PC-9 (cell line): Measurements from ENCODE around the gene IRX5. TPM values are rescaled to one million over a fixed set of nuclear protein-coding genes. Genes with fewer than 3 reads are reported as not detected.

Experiments
- BruUV-seq: library from RNA; stranded (reverse); fragments of 400-500 nt; replicated peaks from 2 replicates; lab custom pipeline; 2021; lab: Mats Ljungman, UMichigan
- CTCF ChIA-PET: fragments of 300-600 bp; sonication (Branson Sonifier 250); formaldehyde crosslinking; loops from one replicate; lab custom pipeline; 2022; ENCODE audit warnings: antibody characterized with exemption; lab: Charles Lee
- POLR2A ChIA-PET: fragments of 300-600 bp; sonication (Branson Sonifier 250); formaldehyde crosslinking; loops from one replicate; lab custom pipeline; 2022; ENCODE audit warnings: antibody characterized with exemption; ENCODE audit not compliant: unreplicated experiment; lab: Charles Lee
- DNase-seq, 2 experiments: peaks; one replicate each; pipeline versions ENCODE4 v3.0.0 to v3.0.0-alpha.2; 2015 to 2022; ENCODE audit warnings: mixed read lengths in 1 of 2
- H2AFZ ChIP-seq: fragments of 200-600 bp; sonication (generic); 2 replicates; pipeline ENCODE4 v1.8.1; 2017; ENCODE audit warnings: antibody characterized with exemption
- H3F3A ChIP-seq: fragments of 200-600 bp; sonication (generic); 2 replicates; pipeline ENCODE4 v1.8.1; 2017; ENCODE audit warnings: antibody characterized with exemption, mild to moderate bottlenecking, low read depth; ENCODE audit not compliant: insufficient read depth
- H3K27ac ChIP-seq: fragments of 200-600 bp; sonication (generic); 2 replicates; pipeline ENCODE4 v1.6.1; 2016; ENCODE audit warnings: mixed run types
- H3K27me3 ChIP-seq: fragments of 200-600 bp; sonication (generic); 2 replicates; pipeline ENCODE4 v1.6.1; 2016; ENCODE audit warnings: low read depth, mixed run types; ENCODE audit not compliant: insufficient read depth
- H3K36me3 ChIP-seq: fragments of 200-600 bp; sonication (generic); 2 replicates; pipeline ENCODE4 v1.6.1; 2016; ENCODE audit warnings: low read depth, mixed run types
- H3K4me1 ChIP-seq: fragments of 200-600 bp; sonication (generic); replicated peaks from 2 replicates; pipeline ENCODE4 v1.6.1; 2016; ENCODE audit warnings: mixed run types; ENCODE audit not compliant: insufficient read depth
- H3K4me2 ChIP-seq: fragments of 200-600 bp; sonication (generic); 2 replicates; pipeline ENCODE4 v1.6.1; 2017; ENCODE audit warnings: mixed run types
- H3K4me3 ChIP-seq: fragments of 200-600 bp; sonication (generic); 2 replicates; pipeline ENCODE4 v1.6.1; 2016; ENCODE audit warnings: mixed run types
- H3K79me2 ChIP-seq: fragments of 200-600 bp; sonication (generic); 2 replicates; pipeline ENCODE4 v1.6.1; 2017; ENCODE audit warnings: low read depth, mixed run types
- H3K9me2 ChIP-seq: fragments of 200-600 bp; sonication (generic); 2 replicates; pipeline ENCODE4 v1.8.1; 2017; ENCODE audit warnings: mild to moderate bottlenecking; ENCODE audit not compliant: insufficient read depth
- H3K9me3 ChIP-seq: fragments of 200-600 bp; sonication (generic); 2 replicates; pipeline ENCODE4 v1.8.1; 2016; ENCODE audit warnings: low read depth; ENCODE audit not compliant: insufficient read depth
- H4K20me1 ChIP-seq: fragments of 200-600 bp; sonication (generic); 2 replicates; pipeline ENCODE4 v1.8.1; 2017; ENCODE audit not compliant: insufficient read depth
- EZH2 ChIP-seq: fragments of 200-600 bp; sonication (generic); IDR thresholded peaks from 2 replicates; pipeline ENCODE4 v1.8.0; 2017; ENCODE audit warnings: antibody characterized with exemption, low read depth
- intact Hi-C: fragments of 100-400 bp; cut with micrococcal nuclease; formaldehyde crosslinking; loops from one replicate; pipeline ENCODE4 v1.10.0; 2022; ENCODE audit not compliant: unreplicated experiment
- total RNA-seq: library from RNA; stranded (reverse); gene quantifications from 2 replicates; pipeline ENCODE4 v1.2.3, GENCODE V29; 2021
- TF ChIP-seq, protein P1 (sequence below): fragments of 200-600 bp; sonication (generic); conservative IDR thresholded peaks from 2 replicates; pipeline ENCODE4 v1.6.1; 2017; ENCODE audit warnings: mixed run types, antibody characterized with exemption, mild to moderate bottlenecking, moderate library complexity

The IRX5 gene
- total RNA-seq, 1 experiment from 2014 or later = not detected

GRCh38 chr16:54939029-54939346, 8.3 kb downstream of the IRX5 start:
- CTCF ChIA-PET = no interaction called here
- intact Hi-C loops = no loop called here
- no peak for TF ChIP-seq EZH2
- TF ChIP-seq, protein P1, sequence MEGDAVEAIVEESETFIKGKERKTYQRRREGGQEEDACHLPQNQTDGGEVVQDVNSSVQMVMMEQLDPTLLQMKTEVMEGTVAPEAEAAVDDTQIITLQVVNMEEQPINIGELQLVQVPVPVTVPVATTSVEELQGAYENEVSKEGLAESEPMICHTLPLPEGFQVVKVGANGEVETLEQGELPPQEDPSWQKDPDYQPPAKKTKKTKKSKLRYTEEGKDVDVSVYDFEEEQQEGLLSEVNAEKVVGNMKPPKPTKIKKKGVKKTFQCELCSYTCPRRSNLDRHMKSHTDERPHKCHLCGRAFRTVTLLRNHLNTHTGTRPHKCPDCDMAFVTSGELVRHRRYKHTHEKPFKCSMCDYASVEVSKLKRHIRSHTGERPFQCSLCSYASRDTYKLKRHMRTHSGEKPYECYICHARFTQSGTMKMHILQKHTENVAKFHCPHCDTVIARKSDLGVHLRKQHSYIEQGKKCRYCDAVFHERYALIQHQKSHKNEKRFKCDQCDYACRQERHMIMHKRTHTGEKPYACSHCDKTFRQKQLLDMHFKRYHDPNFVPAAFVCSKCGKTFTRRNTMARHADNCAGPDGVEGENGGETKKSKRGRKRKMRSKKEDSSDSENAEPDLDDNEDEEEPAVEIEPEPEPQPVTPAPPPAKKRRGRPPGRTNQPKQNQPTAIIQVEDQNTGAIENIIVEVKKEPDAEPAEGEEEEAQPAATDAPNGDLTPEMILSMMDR = no peak

GRCh38 chr16:54939510-54940278, 9.0 kb downstream of the IRX5 start:
- Histone ChIP-seq H4K20me1 (no peaks in the 10 kb centered on the region), H3F3A (no peaks in the 10 kb centered on the region), H3K27ac (no peak overlapping the region), H3K4me3 (no peak overlapping the region), H3K36me3 (no peaks in the 10 kb centered on the region), H2AFZ (no peak overlapping the region), H3K79me2 (no peaks in the 10 kb centered on the region), H3K27me3 (no peaks in the 10 kb centered on the region), H3K4me2 (no peak overlapping the region), H3K9me3 (no peaks in the 10 kb centered on the region), H3K4me1 (no peaks in the 10 kb centered on the region), H3K9me2 (no peaks in the 10 kb centered on the region)
- POLR2A ChIA-PET = no interaction called here
- DNase-seq = no peak
- BruUV-seq = no TSS peak
- TF ChIP-seq, protein P1 = no peak
- TF ChIP-seq EZH2 = no peak
- CTCF ChIA-PET = no interaction called here
- intact Hi-C loops = no loop called here

More at GRCh38 chr16:54939029-54939346, 8.3 kb downstream of the IRX5 start:
- no peak for DNase-seq
- H3F3A ChIP-seq = no peaks in the 10 kb centered on the region
- no peak overlapping the region for H2AFZ ChIP-seq
- H3K79me2 ChIP-seq = no peaks in the 10 kb centered on the region
- no peaks in the 10 kb centered on the region for H3K9me2 ChIP-seq
- H3K27me3 ChIP-seq = no peaks in the 10 kb centered on the region
- H3K9me3 ChIP-seq = no peaks in the 10 kb centered on the region
- H3K36me3 ChIP-seq = no peaks in the 10 kb centered on the region
- H3K4me3 ChIP-seq = no peak overlapping the region
- BruUV-seq = no TSS peak
- H3K27ac ChIP-seq = no peak overlapping the region
- H3K4me2 ChIP-seq = no peak overlapping the region
- H4K20me1 ChIP-seq = no peaks in the 10 kb centered on the region
- POLR2A ChIA-PET = no interaction called here
- no peaks in the 10 kb centered on the region for H3K4me1 ChIP-seq

GRCh38 chr16:54940279-54940604, 9.6 kb downstream of the IRX5 start:
- no peaks in the 10 kb centered on the region for H3K27me3 ChIP-seq
- no peak overlapping the region for H3K4me3 ChIP-seq
- TF ChIP-seq, protein P1 = no peak
- no peak for TF ChIP-seq EZH2
- BruUV-seq = no TSS peak
- H4K20me1 ChIP-seq = no peaks in the 10 kb centered on the region
- H3K36me3 ChIP-seq = no peaks in the 10 kb centered on the region
- no peak overlapping the region for H3K4me2 ChIP-seq
- intact Hi-C loops = no loop called here
- H2AFZ ChIP-seq = no peak overlapping the region
- no peaks in the 10 kb centered on the region for H3K9me2 ChIP-seq
- no peaks in the 10 kb centered on the region for H3K9me3 ChIP-seq
- no peaks in the 10 kb centered on the region for H3K4me1 ChIP-seq
- POLR2A ChIA-PET = no interaction called here
- CTCF ChIA-PET = no interaction called here
- H3F3A ChIP-seq = no peaks in the 10 kb centered on the region
- DNase-seq = no peak
- no peaks in the 10 kb centered on the region for H3K79me2 ChIP-seq
- H3K27ac ChIP-seq = no peak overlapping the region
